HepG2 (cell line): ENCODE results near the gene SERINC2. TPM values are rescaled to one million over a fixed set of nuclear protein-coding genes. Genes with fewer than 3 reads are reported as not detected.
A peak's percentile ranks its signal among the peaks of the same experiment; 100 is the strongest.

Experiments used
- CHD2 ChIP-seq: IDR thresholded peaks from 2 replicates; pipeline ENCODE4 v1.6.1; 2011; ENCODE audit warnings: low read depth, low read length, improper control_type of control experiment
- CREBL2 ChIP-seq: sonication (generic); formaldehyde crosslinking; IDR thresholded peaks from 2 replicates; pipeline ENCODE4 v1.8.1; 2023; ENCODE audit warnings: missing genetic modification reagents, mild to moderate bottlenecking, borderline replicate concordance
- KAT2B ChIP-seq: fragments of 150-350 bp; IDR thresholded peaks from 2 replicates; pipeline ENCODE4 v1.6.1; 2014; ENCODE audit warnings: low read depth, low read length, borderline replicate concordance
- LCORL ChIP-seq, 2 experiments: fragments of 450-650 bp in 1 of 2; sonication (generic) in 1 of 2; formaldehyde crosslinking in 1 of 2; IDR thresholded peaks; 2 replicates each; pipeline versions ENCODE4 v1.5.0 to v1.6.1; 2017 to 2020; ENCODE audit warnings: antibody characterized with exemption in 1 of 2, missing genetic modification reagents in 1 of 2
- MAFK ChIP-seq, 2 experiments: IDR thresholded peaks in 1 of 2; conservative IDR thresholded peaks in 1 of 2; 2 replicates each; pipeline ENCODE4 v1.6.1; 2011; ENCODE audit warnings: improper control_type of control experiment in 2 of 2, low read length in 2 of 2
- MLX ChIP-seq: IDR thresholded peaks from 2 replicates; pipeline ENCODE4 v1.6.1; 2016
- NFE2L2 ChIP-seq: fragments of 150-350 bp; IDR thresholded peaks from 2 replicates; pipeline ENCODE4 v1.6.1; 2014; ENCODE audit warnings: low read length
- PTBP1 ChIP-seq: fragments of 200-400 bp; formaldehyde crosslinking; IDR thresholded peaks from 2 replicates; pipeline ENCODE4 v1.6.1; 2018; ENCODE audit warnings: low read length, low read depth; ENCODE audit not compliant: poor library complexity, severe bottlenecking
- RCOR2 ChIP-seq: IDR thresholded peaks from 2 replicates; pipeline ENCODE4 v1.6.1; 2016; ENCODE audit warnings: missing biosample characterization, missing genetic modification reagents
- RFX1 ChIP-seq: fragments of 450-650 bp; IDR thresholded peaks from 2 replicates; pipeline ENCODE4 v1.6.1; 2017
- SALL2 ChIP-seq: sonication (generic); formaldehyde crosslinking; IDR thresholded peaks from 2 replicates; pipeline ENCODE4 v1.8.1; 2023; ENCODE audit warnings: mild to moderate bottlenecking, missing genetic modification reagents, inconsistent platforms
- SKIL ChIP-seq: sonication (generic); formaldehyde crosslinking; IDR thresholded peaks from 2 replicates; pipeline ENCODE4 v1.8.0; 2022; ENCODE audit warnings: missing genetic modification reagents, mild to moderate bottlenecking, moderate library complexity, borderline replicate concordance
- SRSF9 ChIP-seq: fragments of 200-400 bp; formaldehyde crosslinking; IDR thresholded peaks from 2 replicates; pipeline ENCODE4 v1.6.1; 2018; ENCODE audit warnings: borderline replicate concordance, mild to moderate bottlenecking, low read depth, low read length; ENCODE audit not compliant: insufficient read depth, poor library complexity, severe bottlenecking
- SSRP1 ChIP-seq: IDR thresholded peaks from 2 replicates; pipeline ENCODE4 v1.6.1; 2016; ENCODE audit warnings: control low read depth
- TEAD3 ChIP-seq: optimal IDR thresholded peaks from 2 replicates; pipeline ENCODE3; 2016; ENCODE audit warnings: borderline replicate concordance
- TRAFD1 ChIP-seq: sonication (generic); formaldehyde crosslinking; IDR thresholded peaks from 2 replicates; pipeline ENCODE4 v1.5.1; 2020; ENCODE audit warnings: missing genetic modification reagents, mild to moderate bottlenecking, borderline replicate concordance
- ZIK1 ChIP-seq: sonication (generic); formaldehyde crosslinking; IDR thresholded peaks from 2 replicates; pipeline ENCODE4 v1.5.0; 2020; ENCODE audit warnings: mild to moderate bottlenecking, low read depth, missing genetic modification reagents, borderline replicate concordance
- ZNF207 ChIP-seq: fragments of 450-650 bp; IDR thresholded peaks from 2 replicates; pipeline ENCODE4 v1.6.1; 2016; ENCODE audit warnings: antibody characterized with exemption, borderline replicate concordance
- ZNF230 ChIP-seq: sonication (generic); formaldehyde crosslinking; IDR thresholded peaks from 2 replicates; pipeline ENCODE4 v1.4.0; 2020; ENCODE audit warnings: mild to moderate bottlenecking, missing genetic modification reagents
- ZNF333 ChIP-seq: sonication (generic); formaldehyde crosslinking; IDR thresholded peaks from 2 replicates; pipeline ENCODE4 v1.4.0; 2020; ENCODE audit warnings: mild to moderate bottlenecking, missing genetic modification reagents, borderline replicate concordance
- ZNF597 ChIP-seq: sonication (generic); formaldehyde crosslinking; IDR thresholded peaks from 2 replicates; pipeline ENCODE4 v1.5.0; 2020; ENCODE audit warnings: missing genetic modification reagents
- polyA plus RNA-seq, 8 experiments: library from polyadenylated mRNA; depleted of rRNA in 3 of 8; stranded (reverse) in 7 of 8; unstranded in 1 of 8; fragments of >200 nt; fragmentation: Illumina TruSeq in 4 of 8; extraction: Trizol in 4 of 8; gene quantifications; 2 replicates each; pipeline versions ENCODE4 v1.2.1 to v1.2.3, GENCODE V29; 2011 to 2016; ENCODE audit warnings: low read depth in 4 of 8, missing spikeins in 1 of 8, mixed read lengths in 1 of 8; ENCODE audit not compliant: insufficient read depth in 1 of 8
- total RNA-seq, 5 experiments: library from RNA; depleted of rRNA; stranded (reverse); fragments of >200 nt; fragmentation: Illumina TruSeq; extraction: Trizol; gene quantifications; 2 replicates each; pipeline ENCODE4 v1.2.3, GENCODE V29; 2016; ENCODE audit warnings: low read depth in 1 of 5

The SERINC2 gene
- total and polyA plus RNA-seq, 2 of the 13 experiments (the other 11 are each of a cell fraction or from before 2014, with no cell fraction given), result 4.8 to 126 TPM

- no peak for TF ChIP-seq PTBP1
- TF ChIP-seq NFE2L2, result no peak
- no peak for TF ChIP-seq ZNF207
- TF ChIP-seq TEAD3 (CRISPR knock-in tag), result peak; percentile 94
- no peak for TF ChIP-seq RFX1
- TF ChIP-seq SRSF9, result no peak
- TF ChIP-seq ZIK1 (CRISPR knock-in tag), result no peak
- TF ChIP-seq CHD2, result no peak
- no peak for TF ChIP-seq SALL2
- TF ChIP-seq LCORL (IDR thresholded peaks at IDR 0.05), result peak; percentile 61; the same call in 1 of the 2 replicates
- peak; percentile 97 for TF ChIP-seq LCORL (CRISPR knock-in tag; IDR thresholded peaks at IDR 0.05)
- TF ChIP-seq RCOR2, result peak; percentile 82
- peak; percentile 86 for TF ChIP-seq MLX (CRISPR knock-in tag)
- no peak for TF ChIP-seq MAFK (conservative IDR thresholded peaks at IDR 0.05 in 1 of 2, IDR thresholded peaks at IDR 0.05 in 1 of 2; ENCODE audit: low read length in 2 of 2)
- no peak for TF ChIP-seq ZNF333 (CRISPR knock-in tag)
- no peak for TF ChIP-seq KAT2B
- TF ChIP-seq ZNF597 (CRISPR knock-in tag), result no peak
- no peak for TF ChIP-seq SSRP1 (CRISPR knock-in tag)
- no peak for TF ChIP-seq CREBL2 (CRISPR knock-in tag)
- TF ChIP-seq SKIL (CRISPR knock-in tag), result peak; percentile 81; the same call in 1 of the 2 replicates
- TF ChIP-seq ZNF230 (CRISPR knock-in tag), result no peak
- TF ChIP-seq TRAFD1 (CRISPR knock-in tag), result no peak
Measured at GRCh38 chr1:31417148-31417547, 4.1 kb downstream of the SERINC2 start (continued).
